Fibroblast of villous mesenchyme (primary cell): ENCODE data around the gene FLT1. TPM values are rescaled to one million over a fixed set of nuclear protein-coding genes. Genes with fewer than 3 reads are reported as not detected.
A peak's percentile ranks its signal among the peaks of the same experiment; 100 is the strongest.

ENCODE experiments used
- DNase-seq: peaks from one replicate; pipeline ENCODE4 v3.0.0-alpha.2; 2010; ENCODE audit warnings: low read depth
- H3K4me3 ChIP-seq: 2 replicates; pipeline ENCODE4 v1.5.1; 2011; ENCODE audit warnings: low read depth, mild to moderate bottlenecking, low read length
- CTCF ChIP-seq: IDR thresholded peaks from 2 replicates; pipeline ENCODE4 v1.5.1; 2012; ENCODE audit warnings: low read depth, mild to moderate bottlenecking, low read length; ENCODE audit not compliant: insufficient read depth
- total RNA-seq: library from RNA; depleted of rRNA; stranded (reverse); fragments of >200 nt; gene quantifications from 2 replicates; pipeline ENCODE4 v1.2.3, GENCODE V29; 2012

FLT1 gene
- total RNA-seq, 1 donor, result 12.1 TPM

- no peak overlapping the region for H3K4me3 ChIP-seq
- DNase-seq, result no peak
- TF ChIP-seq CTCF, result no peak
Observed at GRCh38 chr13:28533441-28534166, 38.7 kb upstream of the FLT1 start.

GRCh38 chr13:28533125-28533436 is 38.2 kb upstream of the FLT1 start:
- TF ChIP-seq CTCF, result no peak
- DNase-seq, result no peak
- H3K4me3 ChIP-seq, result peak overlapping the region; percentile 60

- no peak for TF ChIP-seq CTCF
- peak overlapping the region; percentile 60 for H3K4me3 ChIP-seq
- peak; percentile 40 for DNase-seq
Observed at GRCh38 chr13:28532388-28533124, 37.6 kb upstream of the FLT1 start.

- DNase-seq, result no peak
Observed at GRCh38 chr13:28531845-28532387, 37.0 kb upstream of the FLT1 start.

GRCh38 chr13:28531077-28531844 is 36.3 kb upstream of the FLT1 start:
- peak; percentile 44 for DNase-seq
- H3K4me3 ChIP-seq, result peak overlapping the region; percentile 60
- TF ChIP-seq CTCF, result no peak

More at GRCh38 chr13:28531845-28532387, 37.0 kb upstream of the FLT1 start:
- H3K4me3 ChIP-seq, result peak overlapping the region; percentile 60
- TF ChIP-seq CTCF, result no peak

- H3K4me3 ChIP-seq, result peak overlapping the region; percentile 60
- peak; percentile 21 for TF ChIP-seq CTCF
- no peak for DNase-seq
Observed at GRCh38 chr13:28530729-28531076, 35.8 kb upstream of the FLT1 start.
